Panc1 (cell line): ENCODE measurements around the gene SNX22. TPM values are rescaled to one million over a fixed set of nuclear protein-coding genes. Genes with fewer than 3 reads are reported as not detected.

Experiments
- ATAC-seq: fragments of 200-7000 bp; cut with Tn5 transposase; 2 replicates; pipeline ENCODE4 v1.9.1; 2020; ENCODE audit warnings: mild to moderate bottlenecking, moderate library complexity
- BruUV-seq: library from RNA; stranded (reverse); fragments of 400-500 nt; replicated peaks from 2 replicates; lab custom pipeline; 2021; lab: Mats Ljungman, UMichigan
- CTCF ChIA-PET: fragments of 300-600 bp; sonication (Branson Sonifier 250); formaldehyde crosslinking; loops from one replicate; lab custom pipeline; 2022; ENCODE audit warnings: antibody characterized with exemption; lab: Charles Lee
- POLR2A ChIA-PET: fragments of 300-600 bp; sonication (Branson Sonifier 250); formaldehyde crosslinking; loops from one replicate; lab custom pipeline; 2022; ENCODE audit warnings: antibody characterized with exemption; lab: Charles Lee
- DNase-seq: peaks from one replicate; pipeline ENCODE4 v3.0.0-alpha.2; 2010; ENCODE audit warnings: low read depth, low spot score
- H3K27ac ChIP-seq: 2 replicates; pipeline ENCODE4 v1.5.1; 2011; ENCODE audit warnings: mild to moderate bottlenecking, low read length, inconsistent platforms
- H3K27me3 ChIP-seq: fragments of 200-500 bp; sonication (Bioruptor generic); 2 replicates; pipeline ENCODE4 v1.6.0; 2014; ENCODE audit warnings: low read length, inconsistent platforms; ENCODE audit not compliant: control insufficient read depth, insufficient read depth
- H3K36me3 ChIP-seq: fragments of 200-500 bp; sonication (Bioruptor generic); 2 replicates; pipeline ENCODE4 v1.5.1; 2014; ENCODE audit warnings: inconsistent platforms, mild to moderate bottlenecking, low read length, moderate library complexity; ENCODE audit not compliant: control insufficient read depth, insufficient read depth
- H3K4me1 ChIP-seq: 2 replicates; pipeline ENCODE4 v1.5.1; 2011; ENCODE audit warnings: inconsistent platforms, mild to moderate bottlenecking, low read length, moderate library complexity; ENCODE audit not compliant: control insufficient read depth, insufficient read depth
- H3K4me3 ChIP-seq, 2 experiments: 2 replicates each; pipeline ENCODE4 v1.5.1; 2011 to 2012; ENCODE audit warnings: low read depth in 2 of 2, low read length in 2 of 2, mild to moderate bottlenecking in 2 of 2, inconsistent platforms in 1 of 2, moderate library complexity in 1 of 2
- H3K9me3 ChIP-seq: fragments of 200-500 bp; sonication (Bioruptor generic); 2 replicates; pipeline ENCODE4 v1.5.1; 2014; ENCODE audit warnings: low read depth, mild to moderate bottlenecking, inconsistent platforms, low read length, moderate library complexity; ENCODE audit not compliant: control insufficient read depth, insufficient read depth
- CTCF ChIP-seq: fragments of 450-650 bp; IDR thresholded peaks from 2 replicates; pipeline ENCODE4 v1.5.1; 2017; ENCODE audit warnings: mild to moderate bottlenecking
- POLR2AphosphoS5 ChIP-seq: IDR thresholded peaks from 2 replicates; pipeline ENCODE4 v1.6.1; 2012; ENCODE audit warnings: mild to moderate bottlenecking, low read depth, low read length, moderate library complexity
- REST ChIP-seq, 2 experiments: IDR thresholded peaks; 2 replicates each; pipeline ENCODE4 v1.6.1; 2011 to 2012; ENCODE audit warnings: low read depth in 2 of 2, control low read depth in 1 of 2, low read length in 1 of 2, mild to moderate bottlenecking in 1 of 2, moderate library complexity in 1 of 2; ENCODE audit not compliant: insufficient read depth in 1 of 2
- SIN3A ChIP-seq: IDR thresholded peaks from 2 replicates; pipeline ENCODE4 v1.6.1; 2012; ENCODE audit warnings: low read depth, mild to moderate bottlenecking, low read length, moderate library complexity, borderline replicate concordance; ENCODE audit not compliant: insufficient read depth
- TCF7L2 ChIP-seq: IDR thresholded peaks from 2 replicates; pipeline ENCODE4 v1.6.1; 2011; ENCODE audit warnings: mild to moderate bottlenecking, low read depth, low read length, inconsistent platforms
- in situ Hi-C: cut with HindIII; loops from 2 replicates; pipeline ENCODE4 v1.10.0; 2016; ENCODE audit warnings: low sequenced_read_pairs, low pct_unique_long_range_greater_than_20kb
- intact Hi-C: fragments of 100-400 bp; cut with micrococcal nuclease; formaldehyde crosslinking; loops from one replicate; pipeline ENCODE4 v1.10.0; 2022; ENCODE audit not compliant: unreplicated experiment
- total RNA-seq: library from RNA; stranded (reverse); gene quantifications from one replicate; pipeline ENCODE4 v1.2.1, GENCODE V29; 2021; ENCODE audit not compliant: unreplicated experiment

Gene SNX22
- total RNA-seq, 1 experiment from 2014 or later, result 2.3 TPM

GRCh38 chr15:64134345-64134829, 17.1 kb upstream of the SNX22 start:
- ATAC-seq, result no peak
- no peak for TF ChIP-seq SIN3A
- TF ChIP-seq TCF7L2, result no peak
- Histone ChIP-seq H3K9me3 (no peaks in the 10 kb centered on the region), H3K27ac (no peak overlapping the region), H3K36me3 (peaks cover 33% of the 10 kb centered on the region), H3K4me1 (no peaks in the 10 kb centered on the region), H3K27me3 (no peaks in the 10 kb centered on the region), H3K4me3 (no peak overlapping the region)
- intact Hi-C loops (no loop called here), in situ Hi-C loops (no loop called here)
- BruUV-seq, result no TSS peak
- ChIA-PET POLR2A (no interaction called here), CTCF (no interaction called here)
- no peak for DNase-seq

- POLR2A ChIA-PET, result no interaction called here
Measured at GRCh38 chr15:64136347-64136746, 15.2 kb upstream of the SNX22 start.

More at GRCh38 chr15:64136347-64136746, 15.2 kb upstream of the SNX22 start:
- Histone ChIP-seq H3K36me3 (peaks cover 24% of the 10 kb centered on the region), H3K27me3 (no peaks in the 10 kb centered on the region), H3K9me3 (no peaks in the 10 kb centered on the region), H3K4me1 (no peaks in the 10 kb centered on the region), H3K4me3 (no peak overlapping the region), H3K27ac (no peak overlapping the region)
- intact Hi-C loops (no loop called here), in situ Hi-C loops (no loop called here)
- ATAC-seq (no peak), DNase-seq (no peak)
- CTCF ChIA-PET, result interaction anchor here (0.6 kb wide), 2 partner anchors 17 to 439 kb away, joined by 4 to 9 read pairs; no protein-coding TSS in a partner anchor
- no TSS peak for BruUV-seq
- TF ChIP-seq REST (IDR thresholded peaks at IDR 0.05; ENCODE audit: insufficient read depth in 1 of 2, low read depth in 2 of 2, low read length in 1 of 2) (no peak), POLR2AphosphoS5 (no peak), CTCF (no peak), SIN3A (no peak), TCF7L2 (no peak)
